NCI-H1105 treated with DMSO at 0.1 percent for 48 hours (cell line): ENCODE results near the gene TNNI2.
A peak's percentile ranks its signal among the peaks of the same experiment; 100 is the strongest.
"Not testable (repeated sequence)": the region's sequence is repeated elsewhere in the genome, so short reads cannot be mapped to it uniquely, and the experiment has no call there.

ENCODE experiments used
- DNase-seq: peaks from one replicate; lab custom pipeline; 2025; lab: John Stamatoyannopoulos, UW

TNNI2 gene

GRCh38 chr11:1875093-1875850 is 36.5 kb downstream of the TNNI2 start:
- peak; percentile 55 for DNase-seq

DNA sequence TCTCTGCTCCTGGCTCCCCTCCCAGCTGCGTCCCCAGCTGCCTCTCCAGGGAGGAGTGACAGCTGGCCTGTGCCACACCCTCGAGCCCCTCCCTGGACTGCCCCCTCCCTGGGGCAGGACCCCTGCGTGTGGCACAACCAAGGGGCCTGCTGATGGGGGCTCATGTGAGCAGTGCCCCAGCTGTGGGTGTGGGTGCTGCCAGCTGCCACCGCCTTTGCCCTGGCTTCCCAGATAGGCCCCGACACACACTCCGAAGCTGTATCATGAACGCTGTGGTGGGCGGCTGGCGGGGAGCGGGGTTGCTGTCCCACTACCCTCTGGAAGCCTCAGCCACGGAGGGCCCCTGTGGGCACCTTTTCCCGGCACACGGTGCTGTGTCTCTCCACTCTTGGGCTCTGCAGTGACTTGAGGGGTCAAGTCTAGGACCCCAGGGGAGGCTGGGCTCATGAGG is 37.1 kb downstream of the TNNI2 start:
- not testable (repeated sequence) for DNase-seq

DNA sequence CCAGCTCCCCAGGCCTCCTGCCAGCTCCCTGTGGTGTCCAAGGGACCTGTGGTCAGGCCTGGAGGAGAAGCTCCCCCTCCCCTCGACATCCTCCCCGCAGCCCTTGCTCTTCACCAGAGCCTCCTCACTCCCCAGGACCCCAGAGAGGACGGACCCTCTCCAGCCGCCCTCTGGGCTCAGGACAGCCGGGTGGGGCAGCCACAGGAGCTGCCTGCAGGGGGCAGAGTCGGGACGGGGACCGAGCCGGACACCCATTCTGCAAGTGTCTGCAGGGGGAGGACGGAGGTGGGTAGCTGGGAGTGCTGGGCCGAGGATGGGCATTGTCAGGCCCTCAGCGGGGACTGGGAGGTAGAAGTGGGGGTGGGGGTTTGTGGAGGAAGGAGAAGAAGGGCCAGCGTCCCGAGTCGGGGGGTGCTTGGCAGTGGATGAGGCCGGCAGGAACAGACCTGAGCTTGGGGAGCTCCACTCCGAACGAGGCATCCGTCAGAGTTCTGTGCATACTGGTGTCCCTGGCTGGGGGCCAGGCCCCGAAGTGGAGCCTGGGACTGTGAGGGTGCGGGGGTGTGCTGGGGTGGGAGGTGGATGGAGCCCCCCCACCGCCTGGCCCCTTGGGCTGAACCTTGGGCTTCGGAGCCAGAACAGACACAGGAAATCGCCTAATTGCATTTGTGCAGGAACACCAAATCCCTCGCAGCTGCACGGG is 37.7 kb downstream of the TNNI2 start:
- DNase-seq, result no peak

- DNase-seq, result peak; percentile 40
These were observed 38.7 kb downstream of the TNNI2 start for GRCh38 chr11:1877211-1878136.

GRCh38 chr11:1878137-1879031 is 39.6 kb downstream of the TNNI2 start:
- DNase-seq, result no peak

GRCh38 chr11:1879342-1879940 is 40.7 kb downstream of the TNNI2 start:
- no peak for DNase-seq

DNA sequence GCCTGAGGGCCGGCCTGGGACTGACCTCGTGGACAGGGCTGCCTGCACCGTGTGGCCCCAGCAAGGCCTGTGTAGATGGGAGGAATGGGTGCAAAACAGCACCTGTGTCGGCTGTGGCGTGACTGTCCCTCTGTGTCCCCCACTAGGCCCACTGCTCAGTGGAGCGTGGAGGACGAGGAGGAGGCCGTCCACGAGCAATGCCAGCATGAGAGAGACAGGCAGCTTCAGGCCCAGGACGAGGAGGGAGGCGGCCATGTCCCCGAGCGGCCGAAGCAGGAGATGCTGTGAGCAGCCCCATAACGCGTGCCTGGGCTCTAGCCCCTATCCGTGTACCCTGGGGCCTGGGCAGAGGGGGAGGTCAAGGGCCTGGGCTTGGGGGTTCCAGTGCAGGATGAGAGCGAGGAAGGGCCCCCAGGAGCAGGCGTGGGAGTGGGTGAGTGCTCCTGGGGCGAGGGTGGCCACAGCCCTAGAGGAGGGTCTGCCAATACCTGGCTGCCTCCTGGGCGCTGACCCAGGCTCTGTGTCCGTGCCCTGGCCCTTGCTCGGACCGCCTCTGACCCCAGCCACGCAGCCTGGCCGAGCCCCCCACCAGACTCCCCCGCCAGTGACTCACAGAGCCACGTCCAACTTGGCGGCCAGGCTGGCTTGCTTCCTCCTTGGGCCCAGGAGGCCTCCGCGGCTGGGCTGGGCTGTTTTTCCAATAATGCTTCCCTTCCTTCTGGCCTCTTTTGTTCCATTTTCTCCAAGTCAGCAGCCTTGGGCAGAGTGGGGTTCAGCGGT is 41.4 kb downstream of the TNNI2 start:
- DNase-seq, result no peak

GRCh38 chr11:1880746-1881441 is 42.1 kb downstream of the TNNI2 start:
- DNase-seq, result no peak

- DNase-seq, result no peak
These were observed 42.9 kb downstream of the TNNI2 start for GRCh38 chr11:1881442-1882264.

GRCh38 chr11:1882265-1883238 is 43.8 kb downstream of the TNNI2 start:
- DNase-seq, result peak; percentile 62

- DNase-seq, result no peak
These were observed 44.8 kb downstream of the TNNI2 start for GRCh38 chr11:1883346-1884302.

GRCh38 chr11:1884303-1884700 is 45.5 kb downstream of the TNNI2 start:
- no peak for DNase-seq

DNA sequence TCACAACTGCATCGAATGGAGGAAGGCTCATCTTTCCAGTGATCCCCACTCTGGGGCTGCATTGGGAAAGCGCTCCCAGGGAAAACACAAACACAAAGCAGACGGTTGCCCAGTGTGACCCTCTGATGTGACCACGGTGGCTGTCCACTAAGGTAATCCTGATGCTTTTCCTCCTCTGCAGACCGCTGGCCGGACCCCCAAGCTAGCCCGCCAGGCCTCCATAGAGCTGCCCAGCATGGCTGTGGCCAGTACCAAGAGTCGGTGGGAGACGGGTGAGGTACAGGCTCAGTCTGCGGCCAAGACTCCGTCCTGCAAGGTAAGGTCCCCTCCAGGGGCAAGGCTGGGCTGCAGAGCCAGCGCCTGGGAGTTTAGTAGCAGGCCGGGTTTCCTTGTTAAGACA is 47.8 kb downstream of the TNNI2 start:
- not testable (repeated sequence) for DNase-seq

GRCh38 chr11:1887451-1888346 is 48.9 kb downstream of the TNNI2 start:
- no peak for DNase-seq

DNA sequence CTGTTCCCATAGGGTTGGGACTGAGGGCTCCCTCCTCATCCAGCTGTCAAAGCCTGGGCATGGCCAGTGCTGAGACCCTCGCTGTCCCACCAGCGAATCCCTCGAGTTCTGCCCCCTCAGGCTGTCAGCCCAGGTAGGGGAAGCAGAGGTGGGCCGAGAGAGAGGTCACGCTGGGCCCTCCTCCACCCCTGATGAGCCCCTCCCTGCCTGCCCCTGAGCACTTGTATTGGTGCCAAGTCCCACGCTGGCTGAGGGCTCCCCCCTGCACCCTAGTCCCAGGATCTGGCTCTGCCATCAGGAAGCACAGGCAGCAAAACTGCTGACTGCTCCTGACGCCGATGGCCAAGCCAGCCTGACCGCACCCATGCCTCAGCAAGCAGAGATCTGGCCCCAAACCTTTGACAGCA is 49.6 kb downstream of the TNNI2 start:
- DNase-seq, result no peak
